Endothelial cell of umbilical vein (primary cell): ENCODE results near the gene EVI2B. TPM values are rescaled to one million over a fixed set of nuclear protein-coding genes. Genes with fewer than 3 reads are reported as not detected.

Experiments
- BruUV-seq: library from RNA; stranded (reverse); fragments of 400-500 nt; replicated peaks from 2 replicates; lab custom pipeline; 2021; lab: Mats Ljungman, UMichigan
- CTCF ChIA-PET: fragments of 300-600, 350-600 bp; sonication (Branson Sonifier 250); formaldehyde crosslinking; loops from one replicate; lab custom pipeline; 2021; ENCODE audit warnings: antibody characterized with exemption, inconsistent platforms; lab: Charles Lee
- POLR2A ChIA-PET: fragments of 300-600, 350-600 bp; sonication (Branson Sonifier 250); formaldehyde crosslinking; loops from one replicate; lab custom pipeline; 2021; ENCODE audit warnings: antibody characterized with exemption, inconsistent platforms; lab: Charles Lee
- DNase-seq: peaks from one replicate; pipeline ENCODE4 v3.0.0-alpha.2; 2011; ENCODE audit warnings: low read depth, low spot score
- FAIRE-seq: peaks from 2 replicates; lab custom pipeline; 2011; peaks lifted over from hg19 to GRCh38; lab: Jason Lieb, UNC
- H2AFZ ChIP-seq: 2 replicates; pipeline ENCODE4 v1.6.0; 2012; ENCODE audit warnings: low read depth, low read length, control low read depth, inconsistent platforms
- H3K27ac ChIP-seq: 2 replicates; pipeline ENCODE4 v1.5.1; 2011; ENCODE audit warnings: low read depth, mild to moderate bottlenecking, control low read depth, low read length, moderate library complexity; ENCODE audit not compliant: insufficient read depth
- H3K27me3 ChIP-seq, 2 experiments: 2 replicates each; pipeline versions ENCODE4 v1.6.0 to v1.6.1; 2011; ENCODE audit warnings: low read length in 2 of 2, mixed read lengths in 1 of 2; ENCODE audit not compliant: control insufficient read depth in 2 of 2, insufficient read depth in 2 of 2
- H3K36me3 ChIP-seq, 2 experiments: 2 replicates in 1 of 2; 3 replicates in 1 of 2; pipeline ENCODE4 v1.5.1; 2011; ENCODE audit warnings: low read length in 2 of 2, mild to moderate bottlenecking in 1 of 2, moderate library complexity in 1 of 2; ENCODE audit not compliant: control insufficient read depth in 2 of 2, insufficient read depth in 2 of 2; ENCODE audit errors: extremely low read depth in 1 of 2
- H3K4me1 ChIP-seq: 3 replicates; pipeline ENCODE4 v1.5.1; 2011; ENCODE audit warnings: mild to moderate bottlenecking, low read length; ENCODE audit not compliant: control insufficient read depth, insufficient read depth; ENCODE audit errors: extremely low read depth
- H3K4me2 ChIP-seq: 2 replicates; pipeline ENCODE4 v1.6.1; 2011; ENCODE audit warnings: low read length, control low read depth, mixed read lengths; ENCODE audit not compliant: insufficient read depth
- H3K4me3 ChIP-seq, 3 experiments: fragments of 200-600 bp in 1 of 3; sonication (generic), shearing (Covaris generic) in 1 of 3; replicated peaks in 1 of 3; 2 replicates each; pipeline ENCODE4 v1.5.1; 2011 to 2016; ENCODE audit warnings: control low read depth in 3 of 3, low read length in 3 of 3, mild to moderate bottlenecking in 2 of 3, inconsistent platforms in 1 of 3, low read depth in 1 of 3, moderate library complexity in 1 of 3; ENCODE audit not compliant: insufficient read depth in 1 of 3
- H3K79me2 ChIP-seq: 2 replicates; pipeline ENCODE4 v1.6.0; 2012; ENCODE audit warnings: low read length, inconsistent platforms; ENCODE audit not compliant: control insufficient read depth, insufficient read depth
- H3K9ac ChIP-seq: replicated peaks from 2 replicates; pipeline ENCODE3; 2011; ENCODE audit warnings: low read length, control low read depth; ENCODE audit not compliant: insufficient read depth; ENCODE audit errors: extremely low read depth
- H3K9me1 ChIP-seq: replicated peaks from 3 replicates; pipeline ENCODE4 v1.6.0; 2011; ENCODE audit warnings: mild to moderate bottlenecking, low read length; ENCODE audit not compliant: control insufficient read depth, insufficient read depth; ENCODE audit errors: extremely low read depth
- H3K9me3 ChIP-seq: replicated peaks from 2 replicates; pipeline ENCODE4 v1.5.1; 2012; ENCODE audit warnings: low read length, inconsistent platforms; ENCODE audit not compliant: control insufficient read depth, insufficient read depth
- H4K20me1 ChIP-seq: replicated peaks from 2 replicates; pipeline ENCODE3; 2011; ENCODE audit warnings: mild to moderate bottlenecking, low read length; ENCODE audit not compliant: control insufficient read depth, insufficient read depth; ENCODE audit errors: extremely low read depth
- CTCF ChIP-seq, 2 donors: IDR thresholded peaks; 1 replicate in 1 of 2; 2 replicates in 1 of 2; pipeline ENCODE4 v1.5.1; 2011; ENCODE audit warnings: low read length in 2 of 2, mild to moderate bottlenecking in 2 of 2, moderate library complexity in 2 of 2, control low read depth in 1 of 2, inconsistent platforms in 1 of 2, low read depth in 1 of 2; ENCODE audit not compliant: insufficient read depth in 1 of 2; ENCODE audit errors: extremely low read depth in 1 of 2
- EZH2 ChIP-seq: IDR thresholded peaks from 2 replicates; pipeline ENCODE4 v1.6.1; 2012; ENCODE audit warnings: borderline replicate concordance, low read depth, mild to moderate bottlenecking, moderate library complexity, low read length, inconsistent platforms; ENCODE audit not compliant: severe bottlenecking
- FOS ChIP-seq: IDR thresholded peaks from 2 replicates; pipeline ENCODE4 v1.6.1; 2011; ENCODE audit warnings: mild to moderate bottlenecking, low read length, moderate library complexity, borderline replicate concordance; ENCODE audit not compliant: insufficient read depth
- GATA2 ChIP-seq: IDR thresholded peaks from 2 replicates; pipeline ENCODE4 v1.7.0; 2011; ENCODE audit warnings: low read depth, mild to moderate bottlenecking, moderate library complexity, mixed read lengths, low read length; ENCODE audit not compliant: insufficient read length, insufficient read depth
- JUN ChIP-seq: IDR thresholded peaks from 2 replicates; pipeline ENCODE4 v1.6.1; 2011; ENCODE audit warnings: borderline replicate concordance, low read depth; ENCODE audit not compliant: insufficient read length, insufficient read depth
- MYC ChIP-seq: IDR thresholded peaks from one replicate; pipeline ENCODE4 v1.6.1; 2011; ENCODE audit warnings: mild to moderate bottlenecking, low read depth, low read length
- POLR2A ChIP-seq: IDR thresholded peaks from 2 replicates; pipeline ENCODE4 v1.6.1; 2012; ENCODE audit warnings: low read depth, mild to moderate bottlenecking, control low read depth, low read length
- POLR2AphosphoS5 ChIP-seq: IDR thresholded peaks from 2 replicates; pipeline ENCODE4 v1.6.1; 2012; ENCODE audit warnings: low read depth, mild to moderate bottlenecking, control low read depth, low read length, moderate library complexity; ENCODE audit not compliant: insufficient read depth
- dilution Hi-C: fragments of 300-500 bp; cut with MboI; formaldehyde crosslinking; loops from one replicate; pipeline ENCODE4 v1.15.0; 2019; ENCODE audit warnings: low sequenced_read_pairs; ENCODE audit not compliant: extremely low pct_ligation_motif_present
- intact Hi-C: fragments of 100-400 bp; cut with micrococcal nuclease; formaldehyde crosslinking; loops from one replicate; pipeline ENCODE4 v1.10.0; 2022
- polyA plus RNA-seq, 4 experiments: library from polyadenylated mRNA; depleted of rRNA in 3 of 4; stranded (reverse) in 3 of 4; unstranded in 1 of 4; fragments of >200 nt; gene quantifications; 2 replicates each; pipeline versions ENCODE4 v1.2.1 to v1.2.3, GENCODE V29; 2011 to 2012; ENCODE audit warnings: missing spikeins in 1 of 4
- total RNA-seq: library from RNA; stranded (reverse); gene quantifications from 2 replicates; pipeline ENCODE4 v1.2.3, GENCODE V29; 2021
- TF ChIP-seq, protein P1 (sequence below): IDR thresholded peaks from 2 replicates; pipeline ENCODE4 v1.6.1; 2011; ENCODE audit not compliant: insufficient read depth, insufficient read length

Gene EVI2B
- total and polyA plus RNA-seq, 2 donors (not counting 3 experiments of a cell fraction or from before 2014, with no cell fraction given) = 1.7 to 1.9 TPM

GRCh38 chr17:31357091-31357490 lies 43.2 kb upstream of the EVI2B start:
- Histone ChIP-seq H3K4me3 (no peak overlapping the region), H3K36me3 (peaks cover 0 to 7% of the 10 kb centered on the region in 2 experiments), H2AFZ (no peak overlapping the region), H3K4me1 (no peaks in the 10 kb centered on the region), H4K20me1 (no peaks in the 10 kb centered on the region), H3K9me3 (no peaks in the 10 kb centered on the region), H3K9me1 (no peaks in the 10 kb centered on the region), H3K27ac (no peak overlapping the region), H3K9ac (no peak overlapping the region), H3K4me2 (no peak overlapping the region), H3K79me2 (no peaks in the 10 kb centered on the region), H3K27me3 (no peaks in the 10 kb centered on the region)
- ChIA-PET CTCF (interaction anchor here (1.9 kb wide), 1 partner anchor 10 kb away, joined by 6 read pairs; no protein-coding TSS in a partner anchor), POLR2A (no interaction called here)
- FAIRE-seq (no peak), DNase-seq (no peak)
- dilution Hi-C loops (no loop called here), intact Hi-C loops (no loop called here)
- TF ChIP-seq FOS = no peak
- no peak for TF ChIP-seq GATA2
- TF ChIP-seq MYC = no peak
- TF ChIP-seq CTCF (IDR thresholded peaks at IDR 0.05; ENCODE audit: extremely low read depth in 1 of 2, insufficient read depth in 1 of 2, low read depth in 1 of 2, low read length in 2 of 2) = no peak
- no peak for TF ChIP-seq JUN
- no peak for TF ChIP-seq POLR2A
- TF ChIP-seq EZH2 = no peak
- TF ChIP-seq, protein P1, sequence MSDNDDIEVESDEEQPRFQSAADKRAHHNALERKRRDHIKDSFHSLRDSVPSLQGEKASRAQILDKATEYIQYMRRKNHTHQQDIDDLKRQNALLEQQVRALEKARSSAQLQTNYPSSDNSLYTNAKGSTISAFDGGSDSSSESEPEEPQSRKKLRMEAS = no peak
- no peak for TF ChIP-seq POLR2AphosphoS5
- no TSS peak for BruUV-seq
